Mucosa of descending colon (tissue), 3 donors: Measurements from ENCODE around the gene DRC7. TPM values are rescaled to one million over a fixed set of nuclear protein-coding genes. Genes with fewer than 3 reads are reported as not detected.

Experiments
- ATAC-seq: fragments of 200-7000 bp; cut with Tn5 transposase; one replicate; pipeline ENCODE4 v1.9.1; 2020; ENCODE audit warnings: mild to moderate bottlenecking, moderate library complexity
- DNase-seq, 3 donors: peaks; one replicate each; pipeline ENCODE4 v3.0.0-alpha.2; 2020
- H3K36me3 ChIP-seq: fragments of 200-600 bp; one replicate; pipeline ENCODE4 v1.8.0; 2021; ENCODE audit warnings: low read depth, mild to moderate bottlenecking
- H3K4me1 ChIP-seq: fragments of 200-600 bp; one replicate; pipeline ENCODE4 v1.8.0; 2021; ENCODE audit warnings: low read depth, mild to moderate bottlenecking
- H3K4me3 ChIP-seq: fragments of 200-600 bp; one replicate; pipeline ENCODE4 v1.8.0; 2021; ENCODE audit warnings: mild to moderate bottlenecking
- H3K9me3 ChIP-seq: fragments of 200-600 bp; one replicate; pipeline ENCODE4 v1.8.0; 2021; ENCODE audit warnings: mild to moderate bottlenecking
- CTCF ChIP-seq: fragments of 200-600 bp; IDR thresholded peaks from one replicate; pipeline ENCODE4 v1.8.0; 2022; ENCODE audit warnings: antibody characterized with exemption, mild to moderate bottlenecking
- intact Hi-C, 2 donors: fragments of 100-400 bp; cut with DNase I in 1 of 2; cut with micrococcal nuclease in 1 of 2; formaldehyde crosslinking; loops; one replicate each; pipeline versions ENCODE4 v1.11.0 to v1.11.1; 2022; cut with DNase I, micrococcal nuclease
- total RNA-seq, 3 donors: library from RNA; stranded (reverse); fragmentation: NEBNext Ultra II Directional in 2 of 3; extraction: Animal tissue kit (Norgen Biotek cat#: 25700) in 2 of 3; gene quantifications; one replicate each; pipeline versions ENCODE4 v1.2.1 to v1.2.4, GENCODE V29; 2021 to 2023
- donor health status: DM: no; HTN: no; CAD: no; lungs with moderate emphysema.
- donor health status: DM: no; HTN: no; CAD: no.
- donor health status: DM: no; HTN: yes; CAD: no.

Gene DRC7
- total RNA-seq, 3 donors from 2014 or later, result not detected

DNA sequence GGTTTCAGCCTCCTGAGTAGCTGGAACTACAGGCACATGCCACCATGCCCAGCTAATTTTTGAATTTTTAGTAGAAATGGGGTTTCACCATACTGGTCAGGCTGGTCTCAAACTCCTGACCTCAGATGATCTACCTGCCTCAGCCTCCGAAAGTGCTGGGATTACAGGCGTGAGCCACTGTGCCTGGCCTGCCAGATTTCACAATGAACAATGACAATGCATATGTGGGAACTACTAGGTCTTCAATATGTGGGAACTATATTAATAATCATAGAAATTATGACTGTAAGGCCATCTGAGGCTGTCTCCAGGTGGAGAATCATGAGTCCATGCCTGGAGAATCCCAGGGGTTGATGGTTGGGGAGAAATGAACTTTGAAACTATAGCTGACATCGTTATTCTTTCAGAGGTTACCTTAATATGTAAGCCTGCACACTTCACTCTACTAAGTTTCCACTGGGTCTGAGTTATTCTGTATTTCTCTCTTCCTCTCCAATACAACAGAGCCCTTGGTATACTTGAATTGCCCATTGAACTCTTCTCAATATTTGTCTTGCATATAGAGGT, 7.2 kb upstream of the DRC7 start:
- no peaks in the 10 kb centered on the region for H3K4me1 ChIP-seq
- no peak for TF ChIP-seq CTCF
- H3K4me3 ChIP-seq, result no peak overlapping the region
- no peaks in the 10 kb centered on the region for H3K9me3 ChIP-seq
- intact Hi-C loops, result no loop called here
- ATAC-seq, result no peak
- H3K36me3 ChIP-seq, result no peaks in the 10 kb centered on the region
- no peak for DNase-seq

- no peak for TF ChIP-seq CTCF
Measured at GRCh38 chr16:57688487-57688986, 6.1 kb upstream of the DRC7 start.

GRCh38 chr16:57688987-57689761, 5.4 kb upstream of the DRC7 start:
- Histone ChIP-seq H3K9me3 (no peaks in the 10 kb centered on the region), H3K4me1 (no peaks in the 10 kb centered on the region), H3K36me3 (no peaks in the 10 kb centered on the region), H3K4me3 (no peak overlapping the region)
- ATAC-seq (peak; percentile 15), DNase-seq (no peak)
- intact Hi-C loops, result no loop called here
- no peak for TF ChIP-seq CTCF

More at GRCh38 chr16:57688487-57688986, 6.1 kb upstream of the DRC7 start:
- ATAC-seq (no peak), DNase-seq (no peak)
- H3K4me3 ChIP-seq, result no peak overlapping the region
- H3K9me3 ChIP-seq, result no peaks in the 10 kb centered on the region
- no peaks in the 10 kb centered on the region for H3K4me1 ChIP-seq
- no peaks in the 10 kb centered on the region for H3K36me3 ChIP-seq
- intact Hi-C loops, result no loop called here

- Histone ChIP-seq H3K4me1 (no peaks in the 10 kb centered on the region), H3K4me3 (no peak overlapping the region), H3K36me3 (no peaks in the 10 kb centered on the region), H3K9me3 (no peaks in the 10 kb centered on the region)
- ATAC-seq (peak; percentile 38), DNase-seq (no peak)
- no peak for TF ChIP-seq CTCF
- intact Hi-C loops, result no loop called here
Measured at GRCh38 chr16:57689762-57690558, 4.6 kb upstream of the DRC7 start.

DNA sequence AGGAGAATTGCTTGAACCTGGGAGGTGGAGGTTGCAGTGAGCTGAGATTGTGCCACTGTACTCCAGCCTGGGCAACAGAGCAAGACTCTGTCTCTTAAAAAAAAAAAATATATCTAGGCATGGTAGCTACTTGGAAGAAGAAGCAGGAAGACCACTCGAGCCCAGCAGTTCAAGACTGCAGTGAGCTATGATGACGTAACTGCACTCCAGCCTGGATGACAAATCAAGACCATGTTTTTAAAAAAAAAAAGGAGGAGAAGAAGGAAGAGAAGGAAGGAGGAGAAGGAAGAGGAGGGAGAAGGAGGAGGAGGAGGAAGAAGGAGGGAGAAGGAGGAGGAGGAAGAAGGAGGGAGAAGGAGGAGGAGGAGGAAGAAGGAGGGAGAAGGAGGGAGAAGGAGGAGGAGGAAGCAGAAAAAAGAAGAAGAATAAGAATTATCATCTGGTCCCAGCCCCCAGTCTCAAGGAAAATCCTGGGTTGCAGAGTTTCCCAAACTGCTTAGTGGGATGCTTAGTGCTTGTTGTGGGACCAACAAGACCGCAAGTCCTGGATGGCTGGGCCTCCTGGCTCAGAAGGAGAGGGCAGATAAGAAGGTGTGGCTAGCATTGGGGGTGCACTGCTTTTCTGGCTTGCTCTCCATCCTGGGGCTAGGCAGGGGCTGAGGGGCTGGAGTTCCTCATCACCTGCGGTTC, 3.7 kb upstream of the DRC7 start:
- H3K9me3 ChIP-seq, result no peaks in the 10 kb centered on the region
- H3K36me3 ChIP-seq, result no peaks in the 10 kb centered on the region
- H3K4me3 ChIP-seq, result no peak overlapping the region
- H3K4me1 ChIP-seq, result no peaks in the 10 kb centered on the region
- ATAC-seq (no peak), DNase-seq (no peak)
- TF ChIP-seq CTCF, result no peak
- intact Hi-C loops, result no loop called here
